Measurements from ENCODE around the gene PLRG1. TPM values are rescaled to one million over a fixed set of nuclear protein-coding genes. Genes with fewer than 3 reads are reported as not detected.

The PLRG1 gene
- total RNA-seq, 1 experiment from 2014 or later = 61.7 TPM

DNA sequence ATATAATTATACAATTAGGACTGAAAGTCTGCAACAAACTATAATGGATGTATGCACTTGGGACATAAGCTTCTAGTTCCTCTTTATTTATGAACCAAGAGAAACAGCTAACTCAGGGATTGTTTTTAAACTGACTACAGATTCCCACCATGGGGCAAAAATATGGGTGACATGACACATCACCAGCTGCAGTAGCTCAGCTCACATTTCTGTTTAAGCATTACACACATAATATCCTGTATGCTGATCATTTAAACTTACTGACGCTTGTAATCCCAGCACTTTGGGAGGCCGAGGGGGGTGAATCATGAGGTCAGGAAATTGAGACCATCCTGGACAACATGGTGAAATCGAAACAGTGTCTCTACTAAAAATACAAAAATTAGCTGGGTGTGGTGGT is 24.1 kb upstream of the PLRG1 start:
- DNase-seq (ENCODE audit: low read depth) = no peak

- DNase-seq (ENCODE audit: low read depth) = no peak
These were observed 23.1 kb upstream of the PLRG1 start for GRCh38 chr4:154573190-154573870.

DNA sequence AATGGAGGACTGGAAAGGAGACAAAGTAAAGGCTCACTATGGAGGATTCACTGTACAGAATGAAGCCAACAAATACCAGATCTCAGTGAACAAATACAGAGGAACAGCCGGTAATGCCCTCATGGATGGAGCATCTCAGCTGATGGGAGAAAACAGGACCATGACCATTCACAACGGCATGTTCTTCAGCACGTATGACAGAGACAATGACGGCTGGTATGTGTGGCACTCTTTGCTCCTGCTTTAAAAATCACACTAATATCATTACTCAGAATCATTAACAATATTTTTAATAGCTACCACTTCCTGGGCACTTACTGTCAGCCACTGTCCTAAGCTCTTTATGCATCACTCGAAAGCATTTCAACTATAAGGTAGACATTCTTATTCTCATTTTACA is 19.4 kb upstream of the PLRG1 start:
- DNase-seq (ENCODE audit: low read depth) = no peak

DNA sequence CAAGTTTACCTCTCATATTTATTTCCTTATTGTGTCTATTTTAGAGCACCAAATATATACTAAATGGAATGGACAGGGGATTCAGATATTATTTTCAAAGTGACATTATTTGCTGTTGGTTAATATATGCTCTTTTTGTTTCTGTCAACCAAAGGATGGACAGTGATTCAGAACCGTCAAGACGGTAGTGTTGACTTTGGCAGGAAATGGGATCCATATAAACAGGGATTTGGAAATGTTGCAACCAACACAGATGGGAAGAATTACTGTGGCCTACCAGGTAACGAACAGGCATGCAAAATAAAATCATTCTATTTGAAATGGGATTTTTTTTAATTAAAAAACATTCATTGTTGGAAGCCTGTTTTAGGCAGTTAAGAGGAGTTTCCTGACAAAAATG is 18.8 kb upstream of the PLRG1 start:
- no peak for DNase-seq (ENCODE audit: low read depth)

GRCh38 chr4:154566639-154567204 is 16.5 kb upstream of the PLRG1 start:
- no peak for DNase-seq (ENCODE audit: low read depth)

DNA sequence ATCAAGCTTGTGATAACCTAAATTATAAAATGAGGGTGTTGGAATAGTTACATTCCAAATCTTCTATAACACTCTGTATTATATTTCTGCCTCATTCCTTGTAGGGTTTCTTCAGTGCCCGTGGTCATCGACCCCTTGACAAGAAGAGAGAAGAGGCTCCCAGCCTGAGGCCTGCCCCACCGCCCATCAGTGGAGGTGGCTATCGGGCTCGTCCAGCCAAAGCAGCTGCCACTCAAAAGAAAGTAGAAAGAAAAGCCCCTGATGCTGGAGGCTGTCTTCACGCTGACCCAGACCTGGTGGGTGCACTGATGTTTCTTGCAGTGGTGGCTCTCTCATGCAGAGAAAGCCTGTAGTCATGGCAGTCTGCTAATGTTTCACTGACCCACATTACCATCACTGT is 15.5 kb upstream of the PLRG1 start:
- no peak for DNase-seq (ENCODE audit: low read depth)

DNA sequence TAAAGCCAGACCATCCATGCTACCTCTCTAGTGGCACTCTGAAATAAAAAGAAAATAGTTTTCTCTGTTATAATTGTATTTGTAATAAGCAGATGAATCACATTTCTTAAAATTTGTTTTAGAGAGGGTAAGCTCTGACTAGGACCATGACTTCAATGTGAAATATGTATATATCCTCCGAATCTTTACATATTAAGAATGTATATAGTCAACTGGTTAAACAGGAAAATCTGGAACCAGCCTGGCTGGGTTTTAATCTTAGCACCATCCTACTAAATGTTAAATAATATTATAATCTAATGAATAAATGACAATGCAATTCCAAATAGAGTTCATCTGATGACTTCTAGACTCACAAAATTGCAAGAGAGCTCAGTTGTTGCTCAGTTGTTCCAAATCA is 14.1 kb upstream of the PLRG1 start:
- no peak for DNase-seq (ENCODE audit: low read depth)

GRCh38 chr4:154562697-154563254 is 12.6 kb upstream of the PLRG1 start, which contains the start of gene FGB:
TSS of gene FGB (plus strand) at chr4:154563011. CDS start at chr4:154563019, 8 bp downstream.
- DNase-seq (ENCODE audit: low read depth) = no peak

- DNase-seq (ENCODE audit: low read depth) = peak; percentile 22
These were observed 10.6 kb upstream of the PLRG1 start for GRCh38 chr4:154560824-154561231.

DNA sequence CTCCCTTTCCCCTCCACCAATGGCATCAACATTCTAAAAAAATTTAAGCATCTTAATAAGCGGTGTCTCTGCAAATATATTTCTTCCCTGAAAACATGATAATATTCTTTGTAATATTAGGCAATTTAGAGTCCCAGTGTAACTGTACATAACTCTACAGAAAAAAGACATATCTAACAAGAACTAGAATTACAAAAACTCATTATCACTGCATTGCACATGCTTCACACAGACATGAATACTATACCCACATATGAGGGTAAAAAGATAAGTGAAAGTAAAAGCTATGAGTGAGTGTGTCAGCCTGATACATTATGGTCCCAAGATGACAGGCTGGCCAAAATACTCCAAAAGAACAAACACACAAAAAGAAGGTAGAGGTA is 10.2 kb upstream of the PLRG1 start:
- DNase-seq (ENCODE audit: low read depth) = no peak

GRCh38 chr4:154559494-154560418 is 9.6 kb upstream of the PLRG1 start:
- DNase-seq (ENCODE audit: low read depth) = peak; percentile 46

DNA sequence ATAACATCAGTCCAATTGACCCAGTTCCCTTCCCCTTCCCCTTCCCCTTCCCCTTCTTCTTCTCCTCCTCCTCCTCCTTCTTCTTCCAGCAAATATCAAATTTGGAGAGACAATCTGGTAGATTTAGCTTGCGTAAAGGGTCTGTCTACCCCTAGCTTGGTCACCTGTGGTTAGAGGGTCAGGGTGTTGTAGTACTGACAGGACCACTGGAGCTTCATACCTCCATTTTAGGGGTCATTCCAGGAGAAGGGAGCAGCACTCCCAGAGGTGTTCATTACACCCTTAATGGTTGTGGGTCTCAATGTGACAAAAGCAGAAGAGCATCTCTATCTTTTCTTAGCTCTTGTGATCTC is 8.9 kb upstream of the PLRG1 start:
- no peak for DNase-seq (ENCODE audit: low read depth)

GRCh38 chr4:154551872-154552686 is 1.9 kb upstream of the PLRG1 start:
- DNase-seq (ENCODE audit: low read depth) = peak; percentile 64

DNA sequence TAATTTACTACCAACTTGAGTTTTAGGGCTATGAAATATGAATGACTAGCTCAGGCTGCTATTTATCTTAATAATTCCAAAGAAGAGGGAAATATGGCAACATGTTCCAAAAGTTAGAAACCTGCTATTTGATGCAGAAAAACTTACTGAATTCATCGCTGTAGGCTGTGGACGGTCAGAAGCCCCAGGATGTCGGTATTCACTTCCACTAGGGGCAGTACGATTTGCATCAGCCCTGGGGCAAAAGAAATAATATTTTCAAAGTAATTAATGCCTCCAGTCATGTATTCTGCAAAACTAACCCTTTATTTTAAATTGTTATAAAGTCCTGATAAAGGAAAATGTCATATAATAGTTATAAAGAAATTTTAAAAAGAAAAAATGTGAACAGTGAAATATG is 4.5 kb downstream of the PLRG1 start:
- DNase-seq (ENCODE audit: low read depth) = no peak

GRCh38 chr4:154542271-154542879 is 7.8 kb downstream of the PLRG1 start:
- no peak for DNase-seq (ENCODE audit: low read depth)

DNA sequence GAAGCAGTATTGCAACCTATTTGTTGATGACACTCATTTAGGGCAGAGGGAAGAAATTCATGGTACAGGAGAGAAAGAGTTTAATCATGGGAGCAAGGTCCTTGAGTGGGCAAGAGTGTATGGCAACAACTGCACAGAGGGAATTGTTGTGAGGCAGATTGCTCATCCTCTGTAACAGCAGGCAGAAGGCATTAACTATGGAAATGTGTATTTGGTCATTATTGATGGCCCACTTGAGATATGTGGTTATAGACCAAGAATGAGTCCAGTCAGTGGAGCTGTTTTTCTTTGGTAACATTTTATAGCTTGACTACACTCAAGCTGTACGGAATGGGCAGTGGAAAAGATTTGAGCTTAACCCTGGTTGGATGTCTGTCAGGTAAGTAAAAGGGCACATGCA is 15.9 kb downstream of the PLRG1 start:
- no peak for DNase-seq (ENCODE audit: low read depth)

DNA sequence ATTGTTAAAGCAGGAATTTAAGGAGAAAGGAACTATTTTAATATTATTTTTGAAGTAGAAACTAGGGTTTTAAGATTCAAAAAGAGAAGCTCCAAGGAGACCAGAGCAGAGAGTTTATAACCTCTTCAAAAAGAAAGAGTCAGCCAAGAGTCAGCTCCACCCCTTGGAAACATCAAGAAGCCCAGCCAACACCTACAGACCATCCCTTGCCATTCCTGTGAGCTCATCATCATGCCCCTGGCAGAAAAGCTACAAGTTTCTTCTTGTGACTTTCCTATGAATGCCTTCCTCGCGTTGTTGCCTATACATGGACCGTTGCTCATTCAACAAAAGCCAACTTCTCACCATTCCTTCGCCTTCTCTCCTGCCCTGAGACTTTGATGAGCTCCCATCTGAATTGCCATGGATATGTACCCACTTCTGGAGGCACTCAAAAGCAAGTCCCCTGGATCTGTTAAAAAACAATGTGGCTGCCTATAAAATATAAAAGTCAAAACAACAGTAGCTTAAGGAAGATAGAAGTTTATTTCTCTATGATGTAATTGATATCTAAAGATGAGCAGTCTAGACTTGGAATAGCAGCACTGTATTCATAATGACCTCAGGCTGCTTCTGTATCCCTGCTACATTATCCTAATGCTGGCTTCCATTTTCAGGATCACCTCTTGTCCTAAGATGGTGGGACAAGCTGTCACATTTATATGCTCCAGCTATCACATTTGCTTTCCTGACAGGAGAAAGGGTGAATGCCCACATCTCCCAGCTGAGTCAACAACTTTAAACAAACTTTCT is 20.3 kb downstream of the PLRG1 start:
- no peak for DNase-seq (ENCODE audit: low read depth)

DNA sequence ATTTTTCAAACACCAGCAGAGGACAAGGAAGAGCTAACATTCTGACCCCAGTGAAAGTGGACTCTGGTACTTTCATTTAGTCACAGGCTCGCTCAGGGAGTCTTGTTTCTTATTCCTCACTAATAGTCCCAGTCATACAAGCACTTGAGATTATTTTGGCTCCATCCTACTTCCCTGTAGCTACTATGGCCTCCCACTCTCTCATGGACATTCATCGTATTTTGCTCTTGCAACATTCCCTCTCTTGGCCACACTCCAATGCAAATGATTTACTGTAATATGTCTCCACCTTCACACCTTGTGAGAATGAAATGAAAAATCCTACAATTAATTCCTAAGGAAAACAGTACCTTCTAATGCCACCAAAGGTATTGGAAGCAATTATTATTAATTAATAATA is 21.3 kb downstream of the PLRG1 start:
- no peak for DNase-seq (ENCODE audit: low read depth)

DNA sequence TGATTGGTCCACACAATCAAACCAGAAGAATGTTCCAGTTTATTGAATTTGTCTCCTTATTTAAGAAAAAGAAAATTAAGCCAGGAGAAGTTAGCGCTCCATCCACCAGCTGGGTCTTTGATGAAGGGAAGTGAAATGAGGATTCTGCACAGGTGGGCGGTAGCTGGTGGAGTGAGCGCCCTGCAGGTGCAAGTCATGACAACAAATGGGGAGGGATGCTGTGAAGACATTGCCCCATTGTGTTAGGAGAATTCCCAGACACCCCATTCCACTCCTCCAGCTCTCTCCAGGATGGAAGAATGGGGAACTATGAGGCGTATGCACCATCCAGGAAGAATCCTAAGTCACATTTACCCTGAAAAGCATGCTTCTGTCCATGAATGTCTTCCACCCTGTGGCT is 22.9 kb downstream of the PLRG1 start:
- no peak for DNase-seq (ENCODE audit: low read depth)

DNA sequence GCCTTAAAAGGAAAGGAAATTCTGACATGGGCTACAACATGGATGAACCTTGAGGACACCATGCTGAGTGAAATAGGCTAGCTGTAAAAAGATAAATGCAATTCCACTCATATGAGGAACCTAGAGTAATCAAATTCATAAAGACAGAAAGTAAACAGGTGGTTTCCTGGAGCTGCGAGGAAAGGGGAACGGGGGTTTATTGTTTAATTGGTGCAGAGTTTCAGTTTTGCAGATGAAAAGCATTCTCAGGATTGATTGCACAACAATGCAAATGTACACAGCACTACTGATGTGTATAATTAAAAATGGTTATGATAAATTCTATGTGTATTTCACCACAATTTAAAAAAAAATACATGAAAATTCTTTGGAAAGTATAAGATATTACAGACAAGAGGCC is 24.0 kb downstream of the PLRG1 start:
- DNase-seq (ENCODE audit: low read depth) = no peak
